ENCODE measurements around the gene CTLA4.

Gene CTLA4

DNA sequence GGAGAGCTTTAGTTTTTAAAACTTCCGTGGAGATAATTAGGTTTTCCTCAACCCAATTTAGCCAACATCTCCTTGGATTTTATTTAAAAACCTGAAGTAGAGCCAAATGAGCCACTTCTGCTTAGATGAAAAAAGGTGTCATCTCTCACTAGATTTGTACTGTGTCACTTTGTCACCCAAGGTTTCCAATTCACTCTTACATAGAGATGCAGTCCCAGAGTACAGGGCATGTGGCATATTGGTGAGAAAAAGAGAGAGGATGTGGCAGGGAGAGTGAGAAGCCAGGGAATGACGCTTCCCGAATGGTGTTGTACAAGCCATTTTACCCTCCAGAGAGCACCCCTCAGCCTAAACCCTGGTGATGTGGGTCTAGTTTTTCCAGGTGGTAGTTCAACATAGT lies 44.4 kb upstream of the CTLA4 start:
- TF ChIP-seq, protein P1, sequence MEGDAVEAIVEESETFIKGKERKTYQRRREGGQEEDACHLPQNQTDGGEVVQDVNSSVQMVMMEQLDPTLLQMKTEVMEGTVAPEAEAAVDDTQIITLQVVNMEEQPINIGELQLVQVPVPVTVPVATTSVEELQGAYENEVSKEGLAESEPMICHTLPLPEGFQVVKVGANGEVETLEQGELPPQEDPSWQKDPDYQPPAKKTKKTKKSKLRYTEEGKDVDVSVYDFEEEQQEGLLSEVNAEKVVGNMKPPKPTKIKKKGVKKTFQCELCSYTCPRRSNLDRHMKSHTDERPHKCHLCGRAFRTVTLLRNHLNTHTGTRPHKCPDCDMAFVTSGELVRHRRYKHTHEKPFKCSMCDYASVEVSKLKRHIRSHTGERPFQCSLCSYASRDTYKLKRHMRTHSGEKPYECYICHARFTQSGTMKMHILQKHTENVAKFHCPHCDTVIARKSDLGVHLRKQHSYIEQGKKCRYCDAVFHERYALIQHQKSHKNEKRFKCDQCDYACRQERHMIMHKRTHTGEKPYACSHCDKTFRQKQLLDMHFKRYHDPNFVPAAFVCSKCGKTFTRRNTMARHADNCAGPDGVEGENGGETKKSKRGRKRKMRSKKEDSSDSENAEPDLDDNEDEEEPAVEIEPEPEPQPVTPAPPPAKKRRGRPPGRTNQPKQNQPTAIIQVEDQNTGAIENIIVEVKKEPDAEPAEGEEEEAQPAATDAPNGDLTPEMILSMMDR (IDR thresholded peaks at IDR 0.05): no peak
- Histone ChIP-seq H3K27me3 (no peaks in the 10 kb centered on the region), H3K36me3 (no peaks in the 10 kb centered on the region), H3K4me3 (no peak overlapping the region), H3K27ac (no peak overlapping the region), H3K9me3 (no peaks in the 10 kb centered on the region), H3K4me1 (no peaks in the 10 kb centered on the region)
- no peak for DNase-seq
- intact Hi-C loops (cut with DNase I; ENCODE audit: low total_unique reads): no loop called here

DNA sequence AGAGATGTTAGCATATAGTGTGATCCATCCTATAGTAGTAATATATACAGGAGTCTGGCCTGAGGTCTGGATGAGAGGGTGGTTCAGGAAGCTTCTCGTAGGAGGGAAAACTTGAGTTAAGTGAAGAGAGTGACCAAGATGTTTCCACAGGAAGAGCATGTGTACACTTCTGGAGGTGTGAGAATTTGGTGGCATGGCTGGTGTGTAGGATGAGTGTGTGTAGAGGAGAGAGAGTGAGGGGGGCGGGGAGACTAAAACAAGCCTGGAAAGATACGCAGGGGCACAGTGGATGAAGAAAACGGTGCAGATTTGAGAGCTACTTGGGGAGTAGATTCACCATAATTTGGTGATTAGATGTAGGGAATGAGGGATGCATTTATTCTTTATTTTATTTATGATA lies 43.5 kb upstream of the CTLA4 start:
- Histone ChIP-seq H3K4me1 (no peaks in the 10 kb centered on the region), H3K27me3 (no peaks in the 10 kb centered on the region), H3K4me3 (no peak overlapping the region), H3K27ac (no peak overlapping the region), H3K9me3 (no peaks in the 10 kb centered on the region), H3K36me3 (no peaks in the 10 kb centered on the region)
- DNase-seq: no peak
- TF ChIP-seq, protein P1 (IDR thresholded peaks at IDR 0.05): no peak
- intact Hi-C loops (cut with DNase I; ENCODE audit: low total_unique reads): no loop called here

DNA sequence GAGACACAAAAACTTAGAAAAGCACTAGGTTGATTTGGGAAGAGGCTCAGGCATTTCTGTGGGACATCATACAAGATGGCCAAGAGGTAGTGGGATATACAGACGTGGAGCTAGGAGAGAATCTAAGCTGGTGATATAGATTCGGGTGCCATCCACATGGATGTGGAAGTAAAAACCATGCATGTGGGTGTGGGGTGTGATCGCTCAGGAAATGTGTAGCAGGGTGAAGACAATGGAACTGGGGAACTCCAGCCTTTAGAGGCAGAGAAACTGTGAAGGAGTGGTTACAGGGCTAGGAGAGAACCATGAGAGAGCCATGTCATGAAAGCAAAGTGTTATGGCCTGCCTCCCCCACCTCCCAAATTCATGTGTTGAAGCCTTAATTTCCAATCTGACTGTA lies 43.0 kb upstream of the CTLA4 start:
- no peak for DNase-seq
- Histone ChIP-seq H3K36me3 (no peaks in the 10 kb centered on the region), H3K4me1 (no peaks in the 10 kb centered on the region), H3K27ac (no peak overlapping the region), H3K27me3 (no peaks in the 10 kb centered on the region), H3K4me3 (no peak overlapping the region), H3K9me3 (no peaks in the 10 kb centered on the region)
- intact Hi-C loops (cut with DNase I; ENCODE audit: low total_unique reads): no loop called here
- TF ChIP-seq, protein P1 (IDR thresholded peaks at IDR 0.05): no peak

DNA sequence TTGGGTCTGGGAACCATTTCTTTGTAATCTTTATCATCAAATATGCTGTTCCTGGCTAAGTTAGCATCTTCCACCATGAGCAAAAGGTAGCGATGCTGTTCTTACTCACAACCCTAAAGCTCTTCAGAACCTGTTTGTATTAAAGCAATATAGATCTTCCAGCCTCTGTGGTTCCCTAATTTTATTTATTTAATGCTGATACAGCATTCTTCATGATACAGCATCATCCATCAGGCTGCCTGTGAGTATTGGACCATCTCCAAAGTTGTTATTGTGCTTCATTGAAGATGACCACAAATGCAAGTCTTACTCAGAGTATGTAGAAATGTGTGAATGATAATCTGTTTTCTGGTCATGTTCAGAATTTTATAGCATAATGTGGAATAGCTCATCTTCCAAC lies 40.9 kb upstream of the CTLA4 start:
- TF ChIP-seq, protein P1 (IDR thresholded peaks at IDR 0.05): no peak
- intact Hi-C loops (cut with DNase I; ENCODE audit: low total_unique reads): no loop called here
- DNase-seq: no peak
- H3K4me1 ChIP-seq: no peaks in the 10 kb centered on the region
- no peaks in the 10 kb centered on the region for H3K27me3 ChIP-seq
- no peaks in the 10 kb centered on the region for H3K36me3 ChIP-seq
- H3K27ac ChIP-seq: no peak overlapping the region
- no peak overlapping the region for H3K4me3 ChIP-seq
- no peaks in the 10 kb centered on the region for H3K9me3 ChIP-seq

DNA sequence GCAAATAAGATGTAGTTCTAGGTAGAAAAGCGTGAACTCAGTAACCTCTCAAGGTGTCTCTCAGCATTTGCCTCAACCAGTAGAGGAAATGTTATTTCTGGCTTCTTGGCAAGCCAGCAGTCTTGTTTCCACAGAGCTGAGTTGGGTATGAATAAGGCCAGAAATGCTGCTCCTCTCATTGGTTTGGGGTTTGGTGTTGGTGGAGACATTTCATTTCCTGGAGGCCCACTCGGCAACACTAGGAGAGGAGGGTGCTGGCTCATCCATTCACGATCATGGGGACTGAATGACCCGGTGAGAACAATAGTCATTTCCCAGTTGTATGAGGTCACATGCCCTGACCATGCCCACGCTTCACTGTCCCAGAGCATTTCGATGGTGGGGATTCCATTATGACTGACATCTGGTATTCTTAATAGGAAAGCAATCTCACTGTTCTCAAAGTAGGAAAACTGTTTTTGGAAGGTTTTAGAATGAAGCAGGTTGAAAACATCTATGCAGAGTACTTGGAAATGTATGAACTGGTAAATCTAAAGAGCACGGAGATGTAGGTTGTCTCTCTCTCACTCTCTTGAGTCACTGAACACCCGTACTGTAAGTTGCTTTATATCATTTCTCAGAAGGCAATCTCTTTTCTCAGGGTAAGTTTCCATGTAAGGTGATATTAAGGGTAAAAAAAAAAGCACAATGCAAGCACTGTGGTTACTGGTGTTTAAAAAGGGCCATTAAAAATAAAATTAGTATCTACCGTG lies 37.1 kb upstream of the CTLA4 start:
- Histone ChIP-seq H3K4me3 (no peak overlapping the region), H3K36me3 (no peaks in the 10 kb centered on the region), H3K27ac (no peak overlapping the region), H3K27me3 (no peaks in the 10 kb centered on the region), H3K4me1 (no peaks in the 10 kb centered on the region), H3K9me3 (no peaks in the 10 kb centered on the region)
- DNase-seq: no peak
- TF ChIP-seq, protein P1 (IDR thresholded peaks at IDR 0.05): no peak
- intact Hi-C loops (cut with DNase I; ENCODE audit: low total_unique reads): no loop called here

DNA sequence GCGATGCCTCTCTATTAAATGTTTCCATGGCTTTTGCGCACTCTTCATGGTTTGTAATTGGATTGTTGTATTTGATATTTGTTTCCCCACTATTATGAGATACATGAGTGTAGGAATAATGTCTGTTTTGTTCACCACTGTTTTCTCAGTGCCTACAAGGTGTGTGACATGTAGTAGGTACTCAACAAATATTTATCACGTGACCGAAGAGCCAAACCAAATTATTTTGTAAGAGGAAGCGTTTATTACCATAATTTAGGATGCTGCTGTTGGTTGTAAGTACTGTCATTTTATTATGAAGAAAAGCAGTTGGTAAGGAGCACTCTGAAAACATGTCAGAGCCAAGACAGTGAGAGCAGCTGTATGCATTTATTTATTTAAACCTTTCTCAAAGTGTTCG lies 32.2 kb upstream of the CTLA4 start:
- Histone ChIP-seq H3K27me3 (no peaks in the 10 kb centered on the region), H3K36me3 (no peaks in the 10 kb centered on the region), H3K9me3 (no peaks in the 10 kb centered on the region), H3K4me3 (no peak overlapping the region), H3K27ac (no peak overlapping the region), H3K4me1 (no peaks in the 10 kb centered on the region)
- intact Hi-C loops (cut with DNase I; ENCODE audit: low total_unique reads): no loop called here
- TF ChIP-seq, protein P1 (IDR thresholded peaks at IDR 0.05): no peak
- no peak for DNase-seq

All from tibial artery (tissue), 4 donors.